HCT116 (cell line): Measurements from ENCODE around the gene MXRA7. TPM values are rescaled to one million over a fixed set of nuclear protein-coding genes. Genes with fewer than 3 reads are reported as not detected.

Experiments
- ATAC-seq: fragments of 200-7000 bp; cut with Tn5 transposase; 2 replicates; pipeline ENCODE4 v1.9.1; 2020; ENCODE audit warnings: mild to moderate bottlenecking, moderate library complexity
- BruUV-seq: library from RNA; stranded (reverse); fragments of 400-500 nt; replicated peaks from 2 replicates; lab custom pipeline; 2021; lab: Mats Ljungman, UMichigan
- CTCF ChIA-PET: fragments of 300-600 bp; sonication (Branson Sonifier 250); formaldehyde crosslinking; loops from one replicate; lab custom pipeline; 2021; ENCODE audit warnings: antibody characterized with exemption; lab: Charles Lee
- POLR2A ChIA-PET: fragments of 300-600, 350-600 bp; sonication (Branson Sonifier 250); formaldehyde crosslinking; loops from one replicate; lab custom pipeline; 2021; ENCODE audit warnings: antibody characterized with exemption; lab: Charles Lee
- RAD21 ChIA-PET, 2 experiments: fragments of 300-600 bp; sonication (Branson Sonifier 250); formaldehyde crosslinking; loops; one replicate each; lab custom pipeline; 2023; ENCODE audit warnings: low total read pairs in 2 of 2; ENCODE audit not compliant: uncharacterized antibody in 2 of 2, unreplicated experiment in 2 of 2, low non-redundant PET in 1 of 2; lab: Charles Lee
- DNase-seq: peaks from one replicate; pipeline ENCODE4 v3.0.0-alpha.2; 2010; ENCODE audit warnings: low read depth, low spot score
- H2AFZ ChIP-seq: fragments of 200-600 bp; shearing (Covaris generic), sonication (generic); 2 replicates; pipeline ENCODE4 v1.6.1; 2017; ENCODE audit warnings: low read depth, mixed run types, mixed read lengths, antibody characterized with exemption, low read length; ENCODE audit not compliant: poor library complexity, severe bottlenecking
- H3K27ac ChIP-seq: 2 replicates; pipeline ENCODE4 v1.5.1; 2012; ENCODE audit warnings: low read depth, low read length
- H3K27me3 ChIP-seq: fragments of 200-600 bp; sonication (generic); 2 replicates; pipeline ENCODE4 v1.6.1; 2016; ENCODE audit warnings: mixed run types, low read length, mixed read lengths; ENCODE audit not compliant: insufficient read depth
- H3K36me3 ChIP-seq, 2 experiments: fragments of 200-500 bp in 1 of 2; fragments of 200-600 bp in 1 of 2; sonication (Bioruptor generic) in 1 of 2; sonication (generic) in 1 of 2; 2 replicates each; pipeline versions ENCODE4 v1.5.1 to v1.6.1; 2014 to 2016; ENCODE audit warnings: low read length in 2 of 2, inconsistent platforms in 1 of 2, mixed read lengths in 1 of 2, mixed run types in 1 of 2; ENCODE audit not compliant: insufficient read depth in 2 of 2, control insufficient read depth in 1 of 2
- H3K4me1 ChIP-seq, 2 experiments: fragments of 200-600 bp in 1 of 2; sonication (generic) in 1 of 2; 2 replicates each; pipeline versions ENCODE4 v1.5.1 to v1.6.1; 2012 to 2017; ENCODE audit warnings: low read length in 2 of 2, inconsistent platforms in 1 of 2, mild to moderate bottlenecking in 1 of 2, mixed read lengths in 1 of 2, mixed run types in 1 of 2, moderate library complexity in 1 of 2; ENCODE audit not compliant: insufficient read depth in 2 of 2, control insufficient read depth in 1 of 2
- H3K4me2 ChIP-seq: fragments of 200-600 bp; sonication (generic); 2 replicates; pipeline ENCODE4 v1.6.1; 2017; ENCODE audit warnings: mixed run types, low read length, mixed read lengths
- H3K4me3 ChIP-seq, 2 experiments: fragments of 200-600 bp in 1 of 2; sonication (generic) in 1 of 2; replicated peaks in 1 of 2; 2 replicates each; pipeline ENCODE4 v1.5.1; 2011 to 2016; ENCODE audit warnings: low read length in 2 of 2, control low read depth in 1 of 2, low read depth in 1 of 2, mild to moderate bottlenecking in 1 of 2, mixed read lengths in 1 of 2, mixed run types in 1 of 2
- H3K79me2 ChIP-seq: fragments of 200-600 bp; sonication (generic); 2 replicates; pipeline ENCODE4 v1.6.1; 2017; ENCODE audit warnings: mild to moderate bottlenecking, mixed run types, low read length, moderate library complexity, mixed read lengths; ENCODE audit not compliant: insufficient read depth
- H3K9ac ChIP-seq: fragments of 200-600 bp; sonication (generic); 2 replicates; pipeline ENCODE4 v1.6.1; 2016; ENCODE audit warnings: low read length, mixed read lengths
- H3K9me2 ChIP-seq: fragments of 200-600 bp; sonication (generic), shearing (Covaris generic); 2 replicates; pipeline ENCODE4 v1.6.1; 2017; ENCODE audit warnings: mixed run types, mild to moderate bottlenecking, moderate library complexity; ENCODE audit not compliant: insufficient read depth
- H3K9me3 ChIP-seq, 2 experiments: fragments of 200-500 bp in 1 of 2; fragments of 200-600 bp in 1 of 2; sonication (Bioruptor generic) in 1 of 2; sonication (generic) in 1 of 2; 2 replicates each; pipeline ENCODE4 v1.6.1; 2014 to 2017; ENCODE audit warnings: low read length in 2 of 2, mixed read lengths in 2 of 2, inconsistent platforms in 1 of 2, low read depth in 1 of 2, mild to moderate bottlenecking in 1 of 2, mixed run types in 1 of 2, moderate library complexity in 1 of 2; ENCODE audit not compliant: control insufficient read depth in 1 of 2, insufficient read depth in 1 of 2
- H4K20me1 ChIP-seq: fragments of 200-600 bp; sonication (generic), shearing (Covaris generic); 2 replicates; pipeline ENCODE4 v1.6.1; 2017; ENCODE audit warnings: mixed run types, mild to moderate bottlenecking, moderate library complexity; ENCODE audit not compliant: insufficient read depth
- ATF3 ChIP-seq: IDR thresholded peaks from 2 replicates; pipeline ENCODE4 v1.6.1; 2012
- CBX3 ChIP-seq: IDR thresholded peaks from 2 replicates; pipeline ENCODE4 v1.6.1; 2012; ENCODE audit warnings: low read depth
- CEBPB ChIP-seq: IDR thresholded peaks from 2 replicates; pipeline ENCODE4 v1.6.1; 2012; ENCODE audit warnings: low read depth
- CTCF ChIP-seq, 3 experiments: fragments of 200-600 bp in 1 of 3; sonication (generic) in 1 of 3; IDR thresholded peaks in 2 of 3; conservative IDR thresholded peaks in 1 of 3; 2 replicates each; pipeline ENCODE4 v1.5.1; 2012 to 2017; ENCODE audit warnings: low read depth in 2 of 3, low read length in 2 of 3, antibody characterized with exemption in 1 of 3, borderline replicate concordance in 1 of 3, control low read depth in 1 of 3, mild to moderate bottlenecking in 1 of 3, mixed read lengths in 1 of 3, mixed run types in 1 of 3, moderate library complexity in 1 of 3; ENCODE audit not compliant: insufficient read depth in 1 of 3
- EGR1 ChIP-seq: IDR thresholded peaks from 2 replicates; pipeline ENCODE4 v1.6.1; 2012; ENCODE audit warnings: low read depth
- ELF1 ChIP-seq: IDR thresholded peaks from 2 replicates; pipeline ENCODE4 v1.6.1; 2012; ENCODE audit warnings: low read depth, borderline replicate concordance
- EZH2 ChIP-seq: fragments of 200-600 bp; sonication (generic); IDR thresholded peaks from 2 replicates; pipeline ENCODE4 v1.6.1; 2017; ENCODE audit warnings: antibody characterized with exemption, mixed run types
- EZH2phosphoT487 ChIP-seq: fragments of 200-600 bp; IDR thresholded peaks from 2 replicates; pipeline ENCODE4 v1.6.1; 2018; ENCODE audit warnings: antibody characterized with exemption, borderline replicate concordance
- FOSL1 ChIP-seq: IDR thresholded peaks from 2 replicates; pipeline ENCODE4 v1.6.1; 2012; ENCODE audit warnings: low read depth
- JUND ChIP-seq: IDR thresholded peaks from 2 replicates; pipeline ENCODE4 v1.6.1; 2012
- MAX ChIP-seq: IDR thresholded peaks from 2 replicates; pipeline ENCODE4 v1.6.1; 2012
- POLR2A ChIP-seq: IDR thresholded peaks from 2 replicates; pipeline ENCODE4 v1.7.0; 2011; ENCODE audit warnings: borderline replicate concordance; ENCODE audit not compliant: insufficient read depth, insufficient read length; ENCODE audit errors: extremely low read depth
- POLR2AphosphoS5 ChIP-seq: IDR thresholded peaks from 2 replicates; pipeline ENCODE4 v1.6.1; 2011; ENCODE audit warnings: mild to moderate bottlenecking, low read depth, low read length, moderate library complexity
- REST ChIP-seq: IDR thresholded peaks from 2 replicates; pipeline ENCODE4 v1.6.1; 2012; ENCODE audit warnings: low read depth
- SIN3A ChIP-seq: IDR thresholded peaks from 2 replicates; pipeline ENCODE4 v1.6.1; 2012; ENCODE audit warnings: low read depth
- SRF ChIP-seq: IDR thresholded peaks from 2 replicates; pipeline ENCODE4 v1.6.1; 2012; ENCODE audit warnings: low read depth
- TCF7L2 ChIP-seq: IDR thresholded peaks from 2 replicates; pipeline ENCODE4 v1.7.0; 2011; ENCODE audit warnings: borderline replicate concordance, inconsistent platforms; ENCODE audit not compliant: insufficient read depth, insufficient read length; ENCODE audit errors: extremely low read depth
- ZFX ChIP-seq: fragments of 450-650 bp; IDR thresholded peaks from 2 replicates; pipeline ENCODE4 v1.6.1; 2017
- ZNF274 ChIP-seq: fragments of 200-500 bp; sonication (Bioruptor generic); IDR thresholded peaks from 2 replicates; pipeline ENCODE4 v1.6.1; 2014; ENCODE audit warnings: mild to moderate bottlenecking, low read depth, low read length, inconsistent platforms
- intact Hi-C: fragments of 100-400 bp; cut with micrococcal nuclease; formaldehyde crosslinking; loops from 2 replicates; pipeline ENCODE4 v1.10.0; 2022
- total RNA-seq: library from RNA; stranded (reverse); gene quantifications from one replicate; pipeline ENCODE4 v1.2.1, GENCODE V29; 2021; ENCODE audit not compliant: unreplicated experiment
- TF ChIP-seq, protein P1 (sequence below): IDR thresholded peaks from 2 replicates; pipeline ENCODE4 v1.6.1; 2011; ENCODE audit warnings: mild to moderate bottlenecking, low read length, moderate library complexity; ENCODE audit not compliant: insufficient replicate concordance; ENCODE audit errors: extremely low read depth

The MXRA7 gene
- total RNA-seq, 1 experiment from 2014 or later: 57.1 TPM

DNA sequence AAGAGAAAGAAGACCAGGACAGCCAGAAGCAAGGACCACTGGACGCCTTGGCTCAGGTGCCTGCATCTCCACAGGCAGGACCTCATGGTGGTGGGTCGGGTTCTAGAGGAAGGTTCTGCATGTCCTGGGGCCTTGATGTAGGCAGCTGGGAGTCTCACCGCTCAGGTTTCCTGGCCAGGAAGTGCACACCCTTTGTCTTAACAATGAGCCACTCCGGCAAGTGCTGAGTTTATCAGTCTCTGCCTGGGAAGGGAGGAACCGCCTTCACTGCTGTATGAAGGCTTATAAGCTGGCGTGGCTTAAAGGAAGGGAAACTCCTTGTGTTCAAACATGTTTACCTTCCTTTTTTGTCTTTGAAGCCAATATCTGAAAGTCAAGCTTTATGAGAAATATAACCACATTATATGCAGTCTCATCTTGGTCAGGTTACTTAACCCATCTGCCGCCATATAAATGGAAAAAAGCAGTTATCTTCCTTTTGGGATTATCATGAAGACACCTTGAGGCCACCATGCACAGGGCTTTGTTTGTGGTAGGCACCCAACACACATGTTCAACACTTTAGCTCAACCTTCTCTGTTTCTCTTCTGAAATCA lies 67.1 kb downstream of the MXRA7 start, which contains the start of gene ST6GALNAC1:
Gene ST6GALNAC1, minus strand, starts transcription at position 205 of the 596 bp plus-strand sequence. Its CDS starts 119 bp downstream, at position 86.
- TF ChIP-seq ATF3 (no peak), CEBPB (no peak), POLR2AphosphoS5 (no peak), CTCF (IDR thresholded peaks at IDR 0.05 in 2 of 3, conservative IDR thresholded peaks at IDR 0.05 in 1 of 3; ENCODE audit: borderline replicate concordance in 1 of 3, insufficient read depth in 1 of 3, low read depth in 2 of 3, low read length in 2 of 3) (no peak), EGR1 (no peak), ZFX (no peak), POLR2A (no peak), ELF1 (no peak), MAX (no peak), ZNF274 (no peak), TCF7L2 (no peak), JUND (no peak), REST (no peak), CBX3 (no peak), SRF (no peak), EZH2 (no peak), FOSL1 (no peak), SIN3A (no peak), EZH2phosphoT487 (no peak)
- TF ChIP-seq, protein P1, sequence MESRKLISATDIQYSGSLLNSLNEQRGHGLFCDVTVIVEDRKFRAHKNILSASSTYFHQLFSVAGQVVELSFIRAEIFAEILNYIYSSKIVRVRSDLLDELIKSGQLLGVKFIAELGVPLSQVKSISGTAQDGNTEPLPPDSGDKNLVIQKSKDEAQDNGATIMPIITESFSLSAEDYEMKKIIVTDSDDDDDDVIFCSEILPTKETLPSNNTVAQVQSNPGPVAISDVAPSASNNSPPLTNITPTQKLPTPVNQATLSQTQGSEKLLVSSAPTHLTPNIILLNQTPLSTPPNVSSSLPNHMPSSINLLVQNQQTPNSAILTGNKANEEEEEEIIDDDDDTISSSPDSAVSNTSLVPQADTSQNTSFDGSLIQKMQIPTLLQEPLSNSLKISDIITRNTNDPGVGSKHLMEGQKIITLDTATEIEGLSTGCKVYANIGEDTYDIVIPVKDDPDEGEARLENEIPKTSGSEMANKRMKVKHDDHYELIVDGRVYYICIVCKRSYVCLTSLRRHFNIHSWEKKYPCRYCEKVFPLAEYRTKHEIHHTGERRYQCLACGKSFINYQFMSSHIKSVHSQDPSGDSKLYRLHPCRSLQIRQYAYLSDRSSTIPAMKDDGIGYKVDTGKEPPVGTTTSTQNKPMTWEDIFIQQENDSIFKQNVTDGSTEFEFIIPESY: no peak
- ChIA-PET RAD21 (interaction anchor here in 1 of 2 experiments (0.5 kb wide), 1 partner anchor 522 kb away, joined by 3 read pairs; no protein-coding TSS in a partner anchor), POLR2A (no interaction called here), CTCF (no interaction called here)
- Histone ChIP-seq H3K4me3 (no peak within 1 kb of the TSS), H2AFZ (no peak within 1 kb of the TSS), H4K20me1 (no peaks in the 10 kb centered on the region), H3K9ac (no peak within 1 kb of the TSS), H3K36me3 (no peaks in the 10 kb centered on the region), H3K4me1 (peaks cover 7 to 13% of the 10 kb centered on the region in 2 experiments; a peak in 3 of 4 replicates), H3K9me3 (no peaks in the 10 kb centered on the region), H3K27ac (no peak within 1 kb of the TSS), H3K4me2 (no peak within 1 kb of the TSS), H3K27me3 (no peaks in the 10 kb centered on the region), H3K9me2 (no peaks in the 10 kb centered on the region), H3K79me2 (no peaks in the 10 kb centered on the region)
- no peak for DNase-seq
- BruUV-seq: no TSS peak
- intact Hi-C loops: no loop called here
- no peak for ATAC-seq
